Lung (tissue), 12 donors: Measurements from ENCODE around the gene PAPPA2. TPM values are rescaled to one million over a fixed set of nuclear protein-coding genes. Genes with fewer than 3 reads are reported as not detected.

Experiments
- ATAC-seq: fragments of 200-7000 bp; cut with Tn5 transposase; one replicate; pipeline ENCODE4 v1.9.1; 2020; ENCODE audit warnings: moderate number of reproducible peaks; ENCODE audit not compliant: insufficient read depth, low FRiP score
- DNase-seq, 3 donors: peaks; one replicate each; pipeline ENCODE4 v3.0.0-alpha.2; 2013 to 2017
- H3K27ac ChIP-seq, 2 donors: one replicate each; pipeline ENCODE4 v1.5.1; 2013; ENCODE audit warnings: mild to moderate bottlenecking in 2 of 2, moderate library complexity in 2 of 2, control low read depth in 1 of 2, inconsistent platforms in 1 of 2, low read depth in 1 of 2, low read length in 1 of 2
- H3K27me3 ChIP-seq, 3 donors: one replicate each; pipeline ENCODE4 v1.5.1; 2013; ENCODE audit warnings: low read length in 2 of 3; ENCODE audit not compliant: control insufficient read depth in 3 of 3, insufficient read depth in 3 of 3
- H3K36me3 ChIP-seq, 4 donors: one replicate each; pipeline ENCODE4 v1.5.1; 2013; ENCODE audit warnings: low read length in 4 of 4, mild to moderate bottlenecking in 1 of 4, moderate library complexity in 1 of 4; ENCODE audit not compliant: control insufficient read depth in 4 of 4, insufficient read depth in 4 of 4
- H3K4me1 ChIP-seq, 5 donors: one replicate each; pipeline ENCODE4 v1.5.1; 2013; ENCODE audit warnings: low read length in 5 of 5, mild to moderate bottlenecking in 2 of 5, moderate library complexity in 1 of 5; ENCODE audit not compliant: control insufficient read depth in 5 of 5, insufficient read depth in 5 of 5
- H3K4me3 ChIP-seq: one replicate; pipeline ENCODE4 v1.5.1; 2013; ENCODE audit warnings: mild to moderate bottlenecking, control low read depth, moderate library complexity
- H3K9ac ChIP-seq, 2 donors: one replicate each; pipeline ENCODE4 v1.5.1; 2013; ENCODE audit warnings: low read length in 2 of 2, control low read depth in 1 of 2; ENCODE audit not compliant: insufficient read depth in 1 of 2
- H3K9me3 ChIP-seq, 4 donors: one replicate each; pipeline ENCODE4 v1.5.1; 2013; ENCODE audit warnings: low read length in 3 of 4, mild to moderate bottlenecking in 1 of 4, moderate library complexity in 1 of 4; ENCODE audit not compliant: control insufficient read depth in 4 of 4, insufficient read depth in 3 of 4
- CTCF ChIP-seq: IDR thresholded peaks from 2 replicates; pipeline ENCODE4 v1.5.1; 2012; ENCODE audit warnings: mild to moderate bottlenecking; ENCODE audit errors: control extremely low read depth, extremely low read depth
- WGBS, 2 donors: extraction: QIAGEN DNeasy Blood & Tissue Kit; methylation state at CpG; one replicate each; pipeline ENCODE4 v1.1.7; 2013; 5-methylcytosine and 5-hydroxymethylcytosine counted together
- polyA plus RNA-seq, 2 donors: library from polyadenylated mRNA; stranded (reverse); fragments of 200-250 nt; gene quantifications; one replicate each; pipeline ENCODE4 v1.2.1, GENCODE V29; 2013
- total RNA-seq, 2 donors: library from RNA; depleted of rRNA in 1 of 2; stranded (reverse); fragments of >200 nt in 1 of 2; gene quantifications; one replicate each; pipeline ENCODE4 v1.2.1, GENCODE V29; 2014 to 2021
- donor health status: control.
- donor health status: control.
- donor health status: Bipolar disorder and iron deficiency.
- donor health status: healthy.
- donor health status: DM: yes; HTN: yes; CAD: no.

PAPPA2 gene
- total and polyA plus RNA-seq, 4 donors = 0.02 to 0.55 (median 0.32) TPM

- Histone ChIP-seq H3K9me3 (peaks cover 0 to 5% (median 0%) of the 10 kb centered on the region in 4 donors), H3K36me3 (no peaks in the 10 kb centered on the region), H3K9ac (no peak overlapping the region), H3K4me1 (no peaks in the 10 kb centered on the region), H3K27ac (no peak overlapping the region), H3K27me3 (no peaks in the 10 kb centered on the region), H3K4me3 (no peak overlapping the region)
- WGBS, 2 donors = 42 to 57% methylated on average over 3 of the region's 3 CpGs
- DNase-seq (no peak), ATAC-seq (no peak)
- TF ChIP-seq CTCF = no peak
Measured at GRCh38 chr1:176541663-176542062, 78.7 kb downstream of the PAPPA2 start.

GRCh38 chr1:176542352-176542751 lies 79.4 kb downstream of the PAPPA2 start:
- Histone ChIP-seq H3K9ac (no peak overlapping the region), H3K4me1 (no peaks in the 10 kb centered on the region)
- WGBS, 2 donors = 61 to 69% methylated on average over 2 of the region's 2 CpGs

GRCh38 chr1:176543360-176544129 lies 80.6 kb downstream of the PAPPA2 start:
- Histone ChIP-seq H3K9ac (no peak overlapping the region), H3K9me3 (peaks cover 0 to 5% (median 0%) of the 10 kb centered on the region in 4 donors), H3K27me3 (peaks cover 0 to 4% (median 0%) of the 10 kb centered on the region in 3 donors), H3K36me3 (no peaks in the 10 kb centered on the region), H3K4me3 (no peak overlapping the region), H3K4me1 (no peaks in the 10 kb centered on the region), H3K27ac (no peak overlapping the region)
- WGBS, 2 donors = 82 to 91% methylated on average over 2 of the region's 2 CpGs
- ATAC-seq (no peak), DNase-seq (no peak)
- TF ChIP-seq CTCF = no peak

More at GRCh38 chr1:176542352-176542751, 79.4 kb downstream of the PAPPA2 start:
- no peak overlapping the region for H3K27ac ChIP-seq
- H3K27me3 ChIP-seq = no peaks in the 10 kb centered on the region
- no peak for TF ChIP-seq CTCF
- no peak overlapping the region for H3K4me3 ChIP-seq
- no peaks in the 10 kb centered on the region for H3K36me3 ChIP-seq
- no peak for ATAC-seq
- DNase-seq = no peak
- H3K9me3 ChIP-seq = peaks cover 0 to 5% (median 0%) of the 10 kb centered on the region in 4 donors
